ENCODE results near the gene TRAK2. TPM values are rescaled to one million over a fixed set of nuclear protein-coding genes. Genes with fewer than 3 reads are reported as not detected.

TRAK2 gene
- total and polyA plus RNA-seq, 8 donors = 8.9 to 33.6 (median 18.4) TPM

- WGBS, 2 donors = 5 to 8% methylated on average over 34 to 49 of the region's 49 CpGs
- no peak for FAIRE-seq
- intact Hi-C loops (cut with DNase I) = loop anchor here in 1 of 3 donors (10.0 kb wide), 1 partner anchor 47 kb away; no protein-coding TSS in a partner anchor
- Histone ChIP-seq H3K27me3 (no peaks in the 10 kb centered on the region), H3K4me1 (peaks cover 10 to 17% (median 14%) of the 10 kb centered on the region in 3 donors), H3K27ac (peak overlapping the region; percentile 68 to 94 (median 86)), H3K4me3 (peak overlapping the region; percentile 74 to 83 (median 80)), H3K36me3 (no peaks in the 10 kb centered on the region), H3K9me3 (no peaks in the 10 kb centered on the region)
- ATAC-seq = peak; percentile 50 to 68 (median 59)
- no peak for DNase-seq
- no peak for TF ChIP-seq CTCF (IDR thresholded peaks at IDR 0.05)
Observed at GRCh38 chr2:201452058-201452921, 1.0 kb upstream of the TRAK2 start.

- 0 to 1% methylated on average over 20 of the region's 20 CpGs for WGBS, 2 donors
Observed at GRCh38 chr2:201450954-201451291, 335 bp downstream of the TRAK2 start.

GRCh38 chr2:201448701-201449100, 2.6 kb downstream of the TRAK2 start:
- DNase-seq = no peak
- Histone ChIP-seq H3K4me1 (peaks cover 17 to 28% (median 19%) of the 10 kb centered on the region in 3 donors), H3K9me3 (no peaks in the 10 kb centered on the region), H3K27ac (no peak overlapping the region), H3K36me3 (no peaks in the 10 kb centered on the region), H3K4me3 (no peak overlapping the region), H3K27me3 (no peaks in the 10 kb centered on the region)
- intact Hi-C loops (cut with DNase I) = no loop called here
- no peak for TF ChIP-seq CTCF (IDR thresholded peaks at IDR 0.05)
- no peak for FAIRE-seq
- 90 to 91% methylated on average over 4 of the region's 4 CpGs for WGBS, 2 donors
- ATAC-seq = no peak

More at GRCh38 chr2:201450954-201451291, 335 bp downstream of the TRAK2 start:
- ATAC-seq (peak; percentile 14 to 52 (median 43)), FAIRE-seq (no peak), DNase-seq (no peak)
- H3K4me1 ChIP-seq = peaks cover 10 to 17% (median 17%) of the 10 kb centered on the region in 3 donors
- peak overlapping the region; percentile 74 to 83 (median 80) for H3K4me3 ChIP-seq
- H3K9me3 ChIP-seq = no peaks in the 10 kb centered on the region
- H3K27me3 ChIP-seq = no peaks in the 10 kb centered on the region
- no peak for TF ChIP-seq CTCF (IDR thresholded peaks at IDR 0.05)
- intact Hi-C loops (cut with DNase I) = loop anchor here in 1 of 3 donors (10.0 kb wide), 1 partner anchor 46 kb away; no protein-coding TSS in a partner anchor
- H3K27ac ChIP-seq = peak overlapping the region; percentile 68 to 94 (median 86)
- no peaks in the 10 kb centered on the region for H3K36me3 ChIP-seq

- Histone ChIP-seq H3K27ac (no peak overlapping the region), H3K9me3 (no peaks in the 10 kb centered on the region), H3K27me3 (no peaks in the 10 kb centered on the region), H3K4me1 (peaks cover 15 to 23% (median 17%) of the 10 kb centered on the region in 3 donors), H3K4me3 (no peak overlapping the region), H3K36me3 (no peaks in the 10 kb centered on the region)
- DNase-seq = no peak
- no peak for ATAC-seq
- 76 to 83% methylated on average over 1 of the region's 1 CpG for WGBS, 2 donors
- intact Hi-C loops (cut with DNase I) = no loop called here
- TF ChIP-seq CTCF (IDR thresholded peaks at IDR 0.05) = no peak
- FAIRE-seq = peak; percentile 57
Observed at GRCh38 chr2:201448061-201448460, 3.2 kb downstream of the TRAK2 start.

- H3K36me3 ChIP-seq = no peaks in the 10 kb centered on the region
- intact Hi-C loops (cut with DNase I) = no loop called here
- peaks cover 15 to 22% (median 17%) of the 10 kb centered on the region in 3 donors for H3K4me1 ChIP-seq
- no peak for DNase-seq
- no peak for FAIRE-seq
- H3K27me3 ChIP-seq = no peaks in the 10 kb centered on the region
- no peak for ATAC-seq
- no peak overlapping the region for H3K27ac ChIP-seq
- TF ChIP-seq CTCF (IDR thresholded peaks at IDR 0.05) = no peak
- 88 to 93% methylated on average over 1 of the region's 1 CpG for WGBS, 2 donors
- no peaks in the 10 kb centered on the region for H3K9me3 ChIP-seq
- no peak overlapping the region for H3K4me3 ChIP-seq
Observed at GRCh38 chr2:201447086-201447485, 4.2 kb downstream of the TRAK2 start.
